Activated CD8-positive, alpha-beta memory T cell treated with anti-CD3 and anti-CD28 coated beads, Interleukin-2, amount 50 U/mL, for 24 hours (primary cell): ENCODE results near the gene AVP.

Source experiments
- DNase-seq: peaks from one replicate; pipeline ENCODE4 v3.0.0-alpha.2; 2020; ENCODE audit errors: extremely low read depth

Gene AVP

GRCh38 chr20:3047486-3048419 lies 36.8 kb downstream of the AVP start:
- DNase-seq: no peak

GRCh38 chr20:3046677-3047462 lies 37.7 kb downstream of the AVP start:
- DNase-seq: no peak

GRCh38 chr20:3045816-3046676 lies 38.5 kb downstream of the AVP start, which contains the start of gene MRPS26:
Gene MRPS26, plus strand, starts transcription at chr20:3046052. Its CDS starts 17 bp downstream, at chr20:3046069.
- peak; percentile 48 for DNase-seq

- DNase-seq: peak; percentile 26
Measured at GRCh38 chr20:3045042-3045815, 39.3 kb downstream of the AVP start.

- no peak for DNase-seq
Measured at GRCh38 chr20:3044336-3044965, 40.1 kb downstream of the AVP start.

- DNase-seq: no peak
Measured at GRCh38 chr20:3043322-3043721, 41.2 kb downstream of the AVP start, which contains the start of gene GNRH2. Gene GNRH2, plus strand, starts transcription at chr20:3043622. Its CDS starts 793 bp downstream, at chr20:3044415.

GRCh38 chr20:3042625-3043024 lies 41.9 kb downstream of the AVP start:
- no peak for DNase-seq

GRCh38 chr20:3041854-3042409 lies 42.6 kb downstream of the AVP start:
- DNase-seq: no peak

GRCh38 chr20:3040086-3040485 lies 44.4 kb downstream of the AVP start:
- no peak for DNase-seq

- DNase-seq: no peak
Measured at GRCh38 chr20:3039426-3039825, 45.1 kb downstream of the AVP start.

GRCh38 chr20:3038454-3038853 lies 46.1 kb downstream of the AVP start:
- no peak for DNase-seq

- DNase-seq: no peak
Measured at GRCh38 chr20:3037654-3038053, 46.9 kb downstream of the AVP start.

- no peak for DNase-seq
Measured at GRCh38 chr20:3032624-3033023, 51.9 kb downstream of the AVP start.
